GM21528 (cell line): ENCODE data around the gene PLXNB2.

ENCODE experiments used
- ATAC-seq: cut with Tn5 transposase; IDR thresholded peaks from one replicate; pipeline ENCODE4 v1.9.1; 2021; ENCODE audit warnings: mild to moderate bottlenecking, moderate library complexity; ENCODE audit not compliant: unreplicated experiment, low FRiP score

PLXNB2 gene

DNA sequence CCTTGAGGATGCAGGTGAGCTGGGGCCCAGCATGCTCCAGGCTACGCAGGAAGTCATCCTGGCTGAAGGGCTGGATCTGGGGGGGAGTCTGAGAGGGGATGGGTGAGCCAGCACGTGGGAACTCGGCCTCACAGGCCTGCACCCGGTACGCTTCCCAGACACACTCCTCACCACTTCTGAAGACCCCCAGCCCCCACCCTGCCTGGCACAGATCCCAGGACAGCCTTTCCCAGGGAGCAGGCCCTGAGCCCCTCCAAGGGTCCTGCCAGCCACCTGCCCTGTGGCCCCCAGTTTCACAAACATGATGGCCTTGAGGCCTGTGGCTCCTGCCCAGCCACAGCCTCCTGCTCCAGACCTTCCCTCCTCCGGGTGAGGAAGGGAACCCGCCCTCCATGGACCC is 5.6 kb upstream of the PLXNB2 start:
- ATAC-seq = no peak

DNA sequence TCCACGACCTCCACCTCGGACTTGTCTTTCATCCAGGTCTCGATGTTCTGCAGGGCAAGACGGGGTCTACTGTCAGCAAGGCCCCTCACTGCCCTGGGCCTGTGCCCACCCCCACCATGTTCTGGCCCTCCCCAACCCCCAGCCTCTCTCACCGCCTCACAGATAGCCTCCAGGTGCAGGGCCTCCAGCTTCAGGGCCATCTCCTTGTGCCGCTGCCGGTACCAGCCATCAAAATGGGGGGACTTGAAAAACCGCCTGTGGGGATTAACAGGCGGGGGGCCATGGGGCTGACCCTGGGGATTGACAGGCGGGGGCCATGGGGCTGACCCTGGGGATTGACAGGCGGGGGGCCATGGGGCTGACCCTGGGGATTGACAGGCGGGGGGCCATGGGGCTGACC is 4.9 kb upstream of the PLXNB2 start:
- no peak for ATAC-seq

DNA sequence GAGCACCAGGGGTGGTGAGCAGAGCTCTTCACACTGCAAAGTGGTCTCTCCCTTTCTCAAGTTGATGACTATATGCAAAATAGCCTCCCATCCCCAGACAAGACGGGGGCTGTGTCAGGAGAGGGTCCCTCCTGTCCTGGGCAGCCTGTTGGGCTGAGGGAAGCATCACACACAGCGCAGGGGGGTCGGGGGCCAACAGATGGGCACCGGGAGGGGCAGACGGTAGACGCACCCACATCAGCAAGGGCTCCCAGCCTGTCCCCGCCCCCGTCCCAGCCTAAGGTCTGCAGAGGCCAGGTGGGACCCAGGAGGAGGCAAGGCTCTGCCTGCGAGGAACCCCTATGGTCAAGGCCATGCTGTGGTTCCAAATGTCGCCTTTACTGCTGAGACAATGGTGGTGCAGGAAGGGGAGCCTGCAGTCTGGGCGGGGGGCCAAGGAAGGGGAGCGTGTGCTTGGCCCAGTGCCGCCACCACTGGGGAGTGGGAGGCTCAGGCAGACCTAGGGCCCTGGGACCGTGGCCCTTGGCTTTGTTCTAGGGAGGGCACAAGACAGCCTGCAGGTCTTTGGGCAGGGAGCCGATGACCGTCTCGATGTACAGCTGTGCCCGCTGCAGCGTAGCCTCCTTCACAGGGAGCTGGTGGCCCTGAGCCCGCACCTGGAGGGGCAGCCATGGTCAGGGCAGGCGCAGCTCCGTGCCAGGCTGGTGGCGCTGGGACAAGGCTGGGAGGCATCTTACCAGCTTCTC is 4.3 kb upstream of the PLXNB2 start:
- ATAC-seq = no peak

DNA sequence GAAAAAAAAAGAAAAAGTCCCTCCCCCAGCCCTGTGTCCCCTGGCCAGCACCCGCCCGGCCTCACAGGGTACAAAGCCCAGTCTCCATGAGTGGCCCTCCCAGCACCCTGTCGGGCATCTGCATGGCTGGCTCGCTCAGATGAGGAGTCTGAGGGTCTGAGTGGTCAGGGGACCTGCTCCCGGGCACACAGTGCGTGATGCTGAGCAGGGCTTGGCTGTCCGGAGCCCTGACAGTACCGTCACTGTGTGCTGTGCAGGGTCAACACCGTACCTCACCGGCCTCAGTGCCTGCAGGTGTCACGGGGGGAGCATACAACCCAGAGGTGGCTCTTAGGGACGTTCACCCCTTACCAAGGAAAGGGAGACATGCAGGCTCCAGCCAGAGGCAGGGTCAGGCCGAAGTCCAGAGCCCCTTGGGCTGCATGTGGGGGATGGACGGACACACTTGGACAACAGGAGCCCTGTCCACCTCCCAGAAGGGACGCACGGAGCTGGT is 3.6 kb upstream of the PLXNB2 start:
- no peak for ATAC-seq

DNA sequence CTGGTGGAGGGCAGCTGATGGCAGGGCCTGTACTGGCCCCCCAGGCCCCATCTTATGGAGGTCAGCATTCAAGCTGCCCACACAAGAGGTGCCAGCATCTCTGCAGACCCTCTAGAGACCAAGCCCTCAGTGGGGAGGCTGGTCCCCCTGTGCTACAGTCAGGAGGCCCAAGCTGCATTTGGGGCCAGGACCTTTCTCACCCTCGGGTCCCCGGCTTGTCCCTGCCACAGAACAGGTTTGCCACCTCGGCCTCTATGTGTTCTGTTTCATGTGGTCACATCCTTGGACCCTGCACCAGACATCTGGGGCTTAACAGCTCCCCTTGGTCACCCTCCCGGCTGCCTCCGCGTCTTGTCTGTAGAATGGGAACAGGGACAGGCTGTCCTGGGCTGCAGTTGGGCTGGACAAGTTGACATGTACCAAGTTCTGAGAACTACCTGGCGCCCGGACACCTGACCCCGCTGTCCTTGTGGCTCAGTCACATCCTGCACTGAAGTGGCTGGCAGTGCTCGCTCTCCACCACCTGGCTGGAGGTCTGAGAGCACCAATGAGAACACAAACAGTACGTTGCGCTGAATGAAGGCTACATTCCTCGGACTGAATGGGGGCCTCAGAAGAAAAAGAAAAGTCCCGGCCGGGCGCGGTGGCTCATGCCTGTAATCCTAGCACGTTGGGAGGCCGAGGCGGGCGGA is 2.7 kb upstream of the PLXNB2 start:
- no peak for ATAC-seq

DNA sequence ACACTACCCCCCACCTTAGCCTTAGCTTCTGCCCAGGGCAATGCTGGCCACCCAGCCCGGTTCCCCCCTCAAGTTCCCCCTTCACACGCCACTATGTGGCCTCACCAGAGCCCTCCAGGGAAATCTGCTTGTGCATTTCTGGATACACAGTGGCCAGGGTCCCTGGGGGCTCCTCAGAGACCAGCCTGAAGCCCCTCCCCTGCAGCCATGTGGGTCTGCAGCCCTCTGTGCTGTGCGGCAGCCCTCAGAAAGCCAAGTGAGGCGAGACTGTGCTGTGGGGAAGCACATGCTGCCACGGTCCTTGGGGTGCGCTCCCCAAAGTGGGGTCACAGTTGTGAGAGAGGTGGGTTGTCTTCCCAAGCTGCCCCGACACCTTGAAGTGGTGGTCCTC is 2.1 kb upstream of the PLXNB2 start:
- no peak for ATAC-seq

DNA sequence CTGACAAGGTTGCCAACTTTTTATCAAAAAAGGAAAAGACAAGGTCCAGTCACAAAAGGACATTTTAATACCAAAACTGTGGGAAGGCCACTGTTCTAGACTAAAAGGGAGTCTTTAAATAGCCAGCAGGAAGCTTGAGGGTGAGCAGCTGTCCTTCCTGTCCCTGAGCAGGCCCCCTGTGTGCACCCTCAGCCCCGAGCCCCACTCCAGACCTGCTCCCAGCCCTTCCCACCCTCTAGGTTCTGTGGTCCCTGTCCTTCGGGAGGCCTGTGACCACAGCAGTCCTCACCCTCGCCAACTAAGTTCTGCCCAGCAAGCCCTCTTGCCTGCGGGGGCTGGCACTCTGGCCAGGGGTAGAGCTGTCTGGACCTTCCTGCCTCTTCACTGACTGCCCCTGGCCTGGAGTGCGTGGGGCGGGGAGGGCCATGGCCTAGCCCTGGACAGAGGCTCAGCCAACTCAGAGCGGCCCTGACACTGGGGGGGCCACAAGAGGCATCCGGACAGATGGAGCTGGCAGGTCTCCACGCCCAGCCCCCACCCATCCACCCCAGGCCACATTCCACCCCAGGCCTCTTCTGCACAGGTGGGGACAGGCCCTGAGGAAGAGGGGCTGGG is 1.6 kb upstream of the PLXNB2 start:
- ATAC-seq = no peak

DNA sequence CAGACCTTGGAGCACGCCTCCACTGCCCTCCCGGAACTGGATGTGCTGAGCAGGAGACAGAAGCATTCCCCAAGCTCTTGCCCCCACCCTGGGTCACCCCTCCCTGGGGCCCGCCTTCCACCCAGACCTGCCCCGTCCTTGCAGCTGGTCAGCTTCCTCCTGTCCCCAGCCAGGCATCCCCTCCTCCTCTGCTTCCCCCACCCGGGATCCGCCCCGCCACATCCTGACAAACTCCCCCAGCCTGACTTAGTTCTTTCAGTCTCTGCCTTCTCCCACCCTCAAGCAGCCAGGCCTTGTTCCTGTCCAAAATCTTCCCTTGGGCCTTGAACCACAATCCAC is 1.1 kb upstream of the PLXNB2 start:
- no peak for ATAC-seq

DNA sequence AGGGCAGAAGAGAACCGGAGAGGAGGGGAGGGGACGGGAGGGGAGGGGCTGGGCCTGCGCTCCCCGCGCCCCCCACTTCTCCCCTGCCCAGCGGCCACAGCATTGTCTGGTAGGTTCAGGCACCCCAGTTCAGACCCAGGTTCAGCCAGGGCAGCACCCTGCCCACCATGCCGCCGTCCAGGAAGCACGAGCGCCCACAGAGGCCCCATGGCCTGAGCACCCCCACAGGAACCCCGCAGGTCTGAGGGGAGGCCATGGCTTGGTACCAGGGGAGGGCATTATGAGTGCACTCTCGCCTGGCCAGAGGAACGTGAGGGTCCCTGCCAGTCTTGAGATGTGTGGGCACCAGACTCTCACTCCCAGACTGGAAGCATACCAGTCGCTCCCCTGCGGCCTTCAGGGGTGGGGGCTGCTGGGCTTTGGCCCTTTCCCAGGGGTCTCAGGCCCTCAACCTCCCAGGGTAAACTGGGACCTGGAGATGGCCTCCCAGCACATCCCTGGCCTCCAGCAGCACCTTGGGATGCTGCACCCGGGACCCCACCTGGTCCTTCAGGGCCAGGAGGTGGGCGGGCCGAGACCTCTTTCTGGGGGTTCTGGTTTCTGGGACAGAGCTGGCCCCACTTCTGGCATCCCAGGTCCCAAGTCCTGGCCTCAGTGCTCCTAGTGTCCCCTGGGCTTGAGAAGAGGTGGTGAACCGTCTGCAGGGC is 597 bp upstream of the PLXNB2 start:
- no peak for ATAC-seq

DNA sequence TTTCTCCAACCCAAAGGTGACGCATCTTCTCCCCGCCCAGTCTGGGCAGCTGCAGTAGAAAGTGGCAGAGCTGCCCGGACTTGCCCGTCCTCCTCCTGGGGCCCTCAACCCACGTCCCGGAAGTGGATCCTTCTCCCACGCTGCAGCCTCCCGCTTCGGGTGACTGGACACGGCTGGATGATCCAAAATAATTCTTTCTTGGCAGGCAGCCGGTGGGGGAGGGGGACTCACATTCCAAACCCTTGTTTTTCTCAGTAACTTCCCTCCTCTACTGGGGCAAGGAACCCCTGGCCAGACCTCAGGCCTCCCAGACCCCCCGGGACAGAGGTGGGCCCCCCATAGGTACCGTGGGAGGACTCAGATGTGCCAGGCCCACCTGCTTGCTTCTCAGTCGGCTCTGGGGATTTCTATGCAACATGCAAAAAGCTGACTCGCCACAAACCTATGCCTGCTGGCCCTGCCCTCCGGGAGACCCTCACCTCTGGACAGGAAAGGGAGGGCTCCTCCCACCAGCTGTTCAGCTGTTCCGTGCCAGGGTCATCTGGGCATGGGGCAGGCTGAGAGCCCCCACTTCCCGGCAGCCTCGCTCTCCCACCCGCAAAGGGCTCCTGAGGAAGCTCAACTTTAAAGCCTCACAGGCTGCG is 1.4 kb downstream of the PLXNB2 start:
- ATAC-seq = no peak

DNA sequence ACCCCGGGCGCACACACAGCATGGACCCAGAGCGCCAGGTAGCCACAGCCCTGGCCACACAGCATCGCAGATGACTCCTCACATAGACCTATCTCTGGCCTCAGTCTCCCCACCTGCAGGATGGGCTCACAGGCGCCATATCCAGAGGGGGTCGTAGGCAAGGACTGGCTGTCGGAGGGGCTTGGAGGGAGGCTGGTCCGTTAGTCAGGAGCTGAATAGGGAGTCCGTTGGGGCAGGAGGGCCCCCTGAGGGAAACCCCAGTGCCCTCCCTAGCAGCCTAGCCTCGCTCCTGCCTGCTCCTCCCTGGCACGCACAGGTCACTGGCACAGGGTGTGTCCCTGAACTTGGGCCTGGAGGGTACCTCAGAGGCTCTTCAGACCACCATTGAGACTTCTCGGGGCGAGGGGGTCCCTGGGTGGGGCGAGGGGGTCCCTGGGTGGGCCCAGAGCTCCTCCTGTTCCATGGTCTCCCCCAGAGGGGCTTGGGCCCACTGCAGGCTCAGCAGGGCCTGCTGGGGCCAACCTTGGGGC is 2.0 kb downstream of the PLXNB2 start:
- no peak for ATAC-seq

DNA sequence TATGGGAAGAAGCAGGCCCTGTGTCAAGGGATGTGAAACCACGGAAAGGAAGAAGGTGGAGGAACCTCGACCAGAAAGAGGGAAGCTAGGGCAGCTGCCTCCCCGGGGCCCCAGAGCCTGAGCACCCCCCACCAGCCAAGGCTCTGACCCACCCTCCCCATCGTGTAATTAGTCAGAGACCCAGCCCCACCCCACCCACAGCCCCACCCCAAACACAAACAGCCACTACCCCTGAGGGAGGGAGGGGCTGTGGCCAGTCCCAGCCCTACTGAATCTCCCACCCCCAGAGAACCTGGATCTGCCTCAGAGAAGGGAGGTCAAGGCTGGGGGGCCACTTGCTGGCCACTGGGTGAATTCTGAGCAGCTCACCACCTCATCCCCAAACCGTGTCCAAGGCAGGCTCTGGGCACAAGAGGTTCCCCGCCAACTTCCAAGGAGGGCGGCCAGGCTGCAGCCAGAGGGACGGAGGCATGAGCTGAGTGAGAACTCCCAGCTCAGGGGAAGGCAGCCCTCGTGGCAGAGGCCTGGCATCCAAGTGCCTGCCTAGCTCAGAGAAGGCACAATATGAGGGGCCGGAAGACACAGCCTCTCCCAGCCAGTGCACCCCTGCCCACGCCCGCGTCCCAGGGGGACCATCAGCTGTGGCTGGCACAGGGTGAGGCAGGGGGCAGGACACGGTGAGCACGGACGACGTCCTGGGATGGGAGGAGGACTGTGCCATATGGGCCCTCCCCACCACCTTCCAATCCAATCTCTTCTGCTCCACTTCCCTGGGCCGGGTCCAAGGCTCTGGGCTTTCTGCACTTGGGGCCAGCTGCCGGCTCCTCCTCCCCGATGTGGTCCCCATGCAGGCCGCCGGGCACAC is 2.7 kb downstream of the PLXNB2 start:
- ATAC-seq = no peak

DNA sequence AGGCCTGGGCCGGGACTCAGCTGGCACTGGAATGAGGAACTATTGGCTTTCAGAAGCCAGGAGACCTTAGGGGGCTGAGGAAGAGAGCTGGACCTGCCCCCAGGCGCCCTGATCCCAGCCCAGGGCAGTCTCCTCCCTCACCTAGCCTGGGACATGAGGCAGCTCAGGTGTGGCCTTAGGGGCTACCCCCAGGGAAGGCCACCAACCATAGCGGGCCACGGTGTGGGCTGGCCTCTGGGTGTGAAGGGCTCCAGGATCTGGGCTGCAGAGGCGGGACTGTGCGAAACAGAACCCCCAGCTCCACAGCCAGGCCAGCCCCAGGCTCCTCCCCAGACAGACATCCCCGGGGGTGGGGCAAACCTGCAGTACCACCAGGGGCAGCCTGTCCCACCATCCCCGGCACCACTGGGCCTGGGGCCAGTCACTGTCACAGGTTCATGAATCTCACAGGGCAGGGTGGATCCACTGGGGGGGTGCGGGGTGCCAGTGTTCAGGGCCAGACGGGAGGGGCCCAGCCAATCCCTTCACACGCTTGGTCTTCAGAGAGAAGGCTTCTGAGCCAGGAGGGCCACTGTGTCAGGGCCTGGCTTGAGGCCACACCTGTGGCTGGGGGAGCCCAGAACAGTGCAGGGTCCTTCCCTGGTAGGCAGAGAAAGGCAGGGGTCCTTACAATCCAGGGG is 3.5 kb downstream of the PLXNB2 start:
- no peak for ATAC-seq

DNA sequence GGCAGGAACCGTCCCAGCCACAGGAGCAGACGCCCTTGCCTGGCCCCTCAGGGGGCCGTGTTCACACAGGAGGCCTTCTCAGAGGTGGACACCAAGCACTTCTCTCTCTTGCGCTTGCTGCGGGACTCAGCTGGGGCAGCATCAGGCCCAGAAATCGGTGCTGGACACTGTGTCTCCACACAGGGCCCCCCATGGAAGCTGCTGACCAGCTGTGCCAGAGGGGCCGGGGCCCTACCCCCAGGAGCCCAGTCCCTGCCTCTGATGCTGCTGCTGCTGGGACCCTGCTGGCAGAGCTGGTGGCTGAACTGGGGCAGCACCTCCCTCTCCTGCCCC is 4.0 kb downstream of the PLXNB2 start:
- ATAC-seq = no peak

DNA sequence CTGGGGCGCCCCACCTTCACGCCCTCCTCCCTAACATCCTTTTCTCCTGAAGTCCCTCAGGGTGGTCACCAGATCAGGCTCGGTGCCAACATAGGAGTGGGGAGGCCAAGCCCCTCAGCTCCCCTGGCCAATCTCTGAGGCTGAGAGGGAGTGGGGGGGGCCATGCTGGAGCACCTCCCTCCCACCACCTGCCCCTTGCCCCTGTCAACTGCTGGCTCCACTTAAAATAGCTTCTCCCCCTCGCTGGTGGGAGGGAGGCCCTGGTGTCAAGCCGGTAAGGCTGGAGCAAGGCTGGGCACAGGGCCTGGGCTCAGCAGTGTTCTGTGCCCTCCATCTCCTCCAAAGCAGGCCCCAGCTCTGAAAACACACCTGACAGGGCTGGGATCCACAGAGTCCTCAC is 4.9 kb downstream of the PLXNB2 start:
- no peak for ATAC-seq

DNA sequence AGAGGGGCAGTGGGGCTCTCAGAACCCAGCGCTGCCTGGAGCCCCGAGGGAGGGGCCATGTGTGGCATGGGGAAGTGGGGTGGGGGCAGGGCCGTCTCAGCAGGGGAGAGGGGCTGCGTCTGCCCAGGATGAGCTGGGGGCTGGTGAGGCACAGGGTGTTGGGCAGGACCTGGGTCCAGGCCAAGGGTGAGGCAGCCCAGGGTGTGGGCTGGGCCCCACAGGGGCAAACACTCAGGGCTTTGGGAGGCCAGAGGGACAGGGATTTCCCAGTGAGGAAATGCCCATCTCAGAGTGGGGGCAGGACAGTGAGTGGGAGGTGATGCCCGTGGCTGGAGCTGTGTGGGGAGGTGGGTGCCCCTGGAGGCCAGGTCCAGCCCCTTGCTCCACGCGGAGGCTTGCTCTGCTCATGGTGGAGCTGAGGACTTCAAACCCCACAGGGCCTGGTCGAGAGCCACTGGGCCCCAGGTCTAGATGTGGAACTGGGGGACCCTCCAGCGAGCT is 5.4 kb downstream of the PLXNB2 start:
- no peak for ATAC-seq

DNA sequence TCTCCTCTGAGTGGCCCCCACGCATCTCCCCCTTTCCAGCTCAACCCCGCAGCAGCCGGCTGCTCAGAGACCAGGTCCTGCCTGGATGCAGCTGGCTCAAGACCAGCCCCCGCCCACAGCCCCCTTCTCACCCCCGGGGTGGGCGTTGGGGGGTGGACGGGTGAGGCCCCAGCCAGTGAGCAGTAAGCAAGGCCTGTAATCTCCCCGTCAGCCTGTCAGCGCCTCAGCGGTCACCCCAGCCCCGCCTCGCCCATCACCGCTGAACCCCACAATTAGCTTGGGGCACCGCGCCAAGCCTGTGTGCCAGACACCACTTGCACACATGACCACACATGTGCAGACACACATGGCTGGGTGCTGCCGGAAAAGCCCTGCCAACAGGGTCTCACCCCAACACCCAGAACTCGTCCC is 5.9 kb downstream of the PLXNB2 start:
- ATAC-seq = no peak

DNA sequence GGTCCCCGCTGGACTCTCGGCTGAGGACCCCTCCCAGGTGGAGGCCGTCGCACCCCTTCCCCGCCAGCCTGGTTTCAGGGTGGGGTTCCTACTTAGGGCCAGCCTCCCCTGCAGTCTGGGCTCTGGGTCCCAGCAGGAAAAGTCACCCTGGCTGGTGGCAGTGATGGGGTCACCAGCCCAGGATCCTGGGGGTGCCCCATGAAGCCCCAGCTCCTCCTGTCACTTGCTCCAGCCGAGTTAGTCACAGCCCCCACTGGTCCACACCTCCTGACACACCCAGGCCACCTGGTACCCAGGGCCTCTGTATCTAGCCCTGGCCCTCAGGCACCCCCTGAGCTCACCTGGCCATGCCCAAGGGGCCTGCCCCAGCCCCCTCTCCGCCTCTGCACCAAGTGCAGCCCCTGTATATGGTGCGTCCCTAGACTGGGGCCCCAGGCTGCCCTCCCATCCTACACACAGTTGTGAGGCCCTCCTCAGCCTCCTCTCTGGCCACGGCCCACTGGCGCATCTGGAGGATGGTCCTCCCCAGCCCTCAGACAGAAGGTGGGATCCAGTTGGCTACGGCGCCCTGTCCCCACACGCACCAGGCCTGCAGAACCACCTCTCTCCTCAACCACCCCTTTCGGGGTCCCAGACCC is 6.7 kb downstream of the PLXNB2 start:
- ATAC-seq = no peak
